Ammon's horn (tissue), 1 donor: ENCODE results near the gene TNFRSF14.
A peak's percentile ranks its signal among the peaks of the same experiment; 100 is the strongest.

Experiments
- DNase-seq: peaks from one replicate; pipeline ENCODE4 v3.0.0-alpha.2; 2016; ENCODE audit warnings: low spot score

The TNFRSF14 gene

DNA sequence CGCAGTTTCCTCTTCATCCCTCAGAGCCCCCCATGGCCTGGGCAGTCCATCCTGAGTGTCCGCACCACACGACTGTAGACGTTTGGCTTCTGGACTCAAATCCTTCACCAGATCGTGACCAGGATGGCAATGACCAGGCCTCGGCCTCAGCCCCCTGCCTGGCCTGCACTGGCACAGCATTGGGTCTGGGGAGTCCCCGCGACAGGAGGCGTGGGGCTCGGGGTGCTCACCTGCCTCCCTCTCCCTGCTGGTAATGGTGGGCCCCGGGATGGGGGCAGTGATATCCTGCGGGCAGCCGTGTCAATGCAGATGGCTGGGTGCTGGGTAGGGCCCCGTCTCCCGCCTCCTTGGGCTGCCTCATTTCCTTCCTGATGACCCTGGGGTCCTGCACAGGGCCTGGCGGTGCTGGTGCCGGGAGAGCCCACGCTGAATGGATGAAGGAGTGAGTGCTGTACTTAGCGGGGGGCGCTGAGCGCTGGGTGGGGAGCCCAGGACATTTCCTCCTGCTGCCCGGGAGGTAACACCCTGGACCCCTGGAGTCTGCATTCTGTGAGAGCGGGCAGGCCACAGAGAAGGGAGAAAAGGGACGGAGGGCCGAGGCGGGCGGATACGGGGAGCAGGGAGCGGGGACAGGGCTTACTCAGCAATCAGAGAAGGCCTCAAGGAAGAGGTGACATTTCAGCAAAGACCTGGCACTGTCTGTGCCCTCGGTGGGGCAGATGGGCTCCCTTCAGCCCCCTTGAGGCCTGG lies 2.1 kb upstream of the TNFRSF14 start:
- DNase-seq, result no peak

GRCh38 chr1:2554621-2555387 lies 1.4 kb upstream of the TNFRSF14 start:
- DNase-seq, result no peak

- DNase-seq, result peak; percentile 67
Observed at GRCh38 chr1:2555634-2556276, 416 bp upstream of the TNFRSF14 start.

DNA sequence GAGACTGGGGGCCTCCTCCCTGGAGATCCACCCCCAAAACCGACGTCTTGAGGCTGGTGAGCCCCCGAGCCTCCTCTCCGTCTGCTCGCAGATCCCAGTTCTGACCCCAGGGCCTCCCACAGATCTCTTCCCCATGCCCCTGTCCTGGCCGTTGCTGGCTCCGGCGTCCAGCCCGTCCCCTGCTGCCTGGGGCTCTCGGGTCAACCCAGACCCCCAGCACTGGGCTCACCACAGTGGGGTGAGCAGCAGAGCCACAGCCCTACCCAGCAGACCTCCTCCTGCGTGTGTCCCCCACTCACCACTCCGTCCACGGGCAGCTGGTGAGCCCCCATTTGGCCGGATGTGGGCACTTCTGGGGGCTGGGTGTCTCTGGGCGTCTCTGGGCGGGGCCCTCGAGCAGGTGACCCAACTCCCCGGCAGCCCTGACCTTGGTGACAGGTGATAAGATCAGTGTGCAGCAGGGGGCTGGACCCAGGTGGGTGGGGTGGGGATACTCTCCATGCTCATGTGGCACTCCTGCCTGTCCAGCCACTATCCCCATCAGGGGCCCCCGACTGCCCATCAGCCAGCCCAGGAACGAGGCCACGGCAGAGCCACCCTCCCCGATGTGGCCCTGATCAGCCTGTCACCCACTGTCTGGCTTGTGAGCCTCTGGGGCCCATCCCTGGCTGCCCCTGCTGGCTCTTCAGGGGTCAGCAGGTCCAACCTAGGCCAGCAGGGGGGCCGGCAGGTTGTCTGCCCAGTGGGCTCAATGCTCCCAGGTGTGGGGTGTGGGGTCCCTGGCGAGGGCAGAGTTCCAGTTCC lies 709 bp downstream of the TNFRSF14 start:
- DNase-seq, result no peak

DNA sequence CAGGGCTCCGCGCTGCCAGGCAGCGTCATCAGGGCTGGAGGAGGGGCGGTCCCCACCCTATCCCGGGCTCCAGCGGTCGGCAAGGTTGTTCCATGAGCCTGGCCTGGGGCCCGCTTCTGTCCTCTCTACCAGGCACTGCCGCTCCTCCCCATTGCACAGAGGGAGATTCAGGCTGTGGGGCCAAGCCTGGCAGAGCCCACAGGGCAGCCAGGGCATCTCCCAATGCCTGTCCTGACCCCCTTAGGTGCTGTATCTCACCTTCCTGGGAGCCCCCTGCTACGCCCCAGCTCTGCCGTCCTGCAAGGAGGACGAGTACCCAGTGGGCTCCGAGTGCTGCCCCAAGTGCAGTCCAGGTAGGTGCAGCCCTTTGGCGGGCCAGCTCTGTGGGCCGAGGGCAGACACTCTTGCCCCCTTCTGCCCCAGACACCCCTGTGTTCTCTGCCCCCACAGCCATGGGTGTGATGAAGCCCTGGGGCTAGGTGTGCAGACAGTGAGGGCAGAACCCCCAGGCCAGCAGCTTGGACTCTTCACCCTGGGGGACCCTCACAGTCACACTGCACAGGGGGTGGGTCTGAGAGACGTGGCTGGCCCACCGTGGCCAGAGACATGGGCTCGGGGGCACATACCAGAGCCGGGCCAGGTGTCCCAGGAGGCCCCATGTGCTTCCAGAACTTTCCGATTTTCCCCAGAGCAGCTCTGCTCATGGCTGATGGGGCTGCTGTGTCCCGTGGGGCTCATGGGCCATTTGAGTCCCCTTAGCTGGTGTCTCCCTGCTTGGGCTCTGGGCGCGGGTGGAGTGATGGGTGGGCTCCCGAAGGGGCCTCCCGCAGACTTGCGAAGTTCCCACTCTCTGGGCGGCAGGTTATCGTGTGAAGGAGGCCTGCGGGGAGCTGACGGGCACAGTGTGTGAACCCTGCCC lies 1.6 kb downstream of the TNFRSF14 start:
- no peak for DNase-seq

- DNase-seq, result no peak
Observed at GRCh38 chr1:2558420-2558819, 2.2 kb downstream of the TNFRSF14 start.

DNA sequence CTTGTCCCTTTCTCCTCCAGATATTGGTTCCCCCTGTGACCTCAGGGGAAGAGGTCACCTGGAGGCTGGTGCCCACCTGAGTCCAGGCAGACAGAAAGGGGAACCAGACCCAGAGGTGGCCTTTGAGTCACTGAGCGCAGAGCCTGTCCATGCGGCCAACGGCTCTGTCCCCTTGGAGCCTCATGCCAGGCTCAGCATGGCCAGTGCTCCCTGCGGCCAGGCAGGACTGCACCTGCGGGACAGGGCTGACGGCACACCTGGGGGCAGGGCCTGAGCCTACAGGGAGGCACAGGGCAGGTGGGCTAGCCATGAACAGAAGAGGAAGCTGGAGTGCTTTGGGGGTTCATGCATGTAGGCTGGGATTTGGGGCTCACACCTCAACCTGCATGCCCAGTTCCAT lies 2.7 kb downstream of the TNFRSF14 start:
- DNase-seq, result no peak

DNA sequence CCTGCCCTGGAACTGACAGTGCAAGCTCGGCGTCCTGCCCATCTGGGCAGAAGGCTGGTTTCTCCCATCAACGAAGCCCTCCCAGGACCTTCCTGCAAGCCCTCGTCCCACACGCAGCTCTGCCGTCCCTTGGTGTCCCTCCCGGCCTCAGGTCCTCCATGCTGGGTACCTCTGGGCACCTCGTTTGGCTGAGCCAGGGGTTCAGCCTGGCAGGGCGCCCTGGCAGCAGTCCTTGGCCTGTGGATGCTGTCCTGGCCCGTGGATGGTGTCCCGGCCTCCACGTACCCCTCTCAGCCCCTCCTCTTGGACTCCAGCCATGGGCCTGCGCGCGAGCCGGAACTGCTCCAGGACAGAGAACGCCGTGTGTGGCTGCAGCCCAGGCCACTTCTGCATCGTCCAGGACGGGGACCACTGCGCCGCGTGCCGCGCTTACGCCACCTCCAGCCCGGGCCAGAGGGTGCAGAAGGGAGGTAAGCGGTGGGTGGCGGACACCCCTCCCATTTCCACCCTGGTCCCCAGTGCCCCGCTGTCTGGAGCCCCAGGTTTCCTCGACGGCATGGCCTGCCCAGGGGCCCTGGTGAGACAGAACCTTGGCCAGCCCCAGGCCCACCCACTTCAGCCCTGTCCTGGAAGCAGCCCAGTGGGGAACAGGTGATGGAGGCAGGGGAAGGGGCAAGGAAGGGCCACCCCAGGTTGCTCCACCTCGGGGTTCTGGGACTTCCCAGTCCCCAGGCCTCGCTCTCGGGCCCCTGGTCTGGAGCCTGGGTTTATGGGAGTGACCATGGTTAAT lies 3.5 kb downstream of the TNFRSF14 start:
- DNase-seq, result no peak

GRCh38 chr1:2560299-2561073 lies 4.3 kb downstream of the TNFRSF14 start:
- no peak for DNase-seq

- DNase-seq, result no peak
Observed at GRCh38 chr1:2561446-2561845, 5.3 kb downstream of the TNFRSF14 start.

DNA sequence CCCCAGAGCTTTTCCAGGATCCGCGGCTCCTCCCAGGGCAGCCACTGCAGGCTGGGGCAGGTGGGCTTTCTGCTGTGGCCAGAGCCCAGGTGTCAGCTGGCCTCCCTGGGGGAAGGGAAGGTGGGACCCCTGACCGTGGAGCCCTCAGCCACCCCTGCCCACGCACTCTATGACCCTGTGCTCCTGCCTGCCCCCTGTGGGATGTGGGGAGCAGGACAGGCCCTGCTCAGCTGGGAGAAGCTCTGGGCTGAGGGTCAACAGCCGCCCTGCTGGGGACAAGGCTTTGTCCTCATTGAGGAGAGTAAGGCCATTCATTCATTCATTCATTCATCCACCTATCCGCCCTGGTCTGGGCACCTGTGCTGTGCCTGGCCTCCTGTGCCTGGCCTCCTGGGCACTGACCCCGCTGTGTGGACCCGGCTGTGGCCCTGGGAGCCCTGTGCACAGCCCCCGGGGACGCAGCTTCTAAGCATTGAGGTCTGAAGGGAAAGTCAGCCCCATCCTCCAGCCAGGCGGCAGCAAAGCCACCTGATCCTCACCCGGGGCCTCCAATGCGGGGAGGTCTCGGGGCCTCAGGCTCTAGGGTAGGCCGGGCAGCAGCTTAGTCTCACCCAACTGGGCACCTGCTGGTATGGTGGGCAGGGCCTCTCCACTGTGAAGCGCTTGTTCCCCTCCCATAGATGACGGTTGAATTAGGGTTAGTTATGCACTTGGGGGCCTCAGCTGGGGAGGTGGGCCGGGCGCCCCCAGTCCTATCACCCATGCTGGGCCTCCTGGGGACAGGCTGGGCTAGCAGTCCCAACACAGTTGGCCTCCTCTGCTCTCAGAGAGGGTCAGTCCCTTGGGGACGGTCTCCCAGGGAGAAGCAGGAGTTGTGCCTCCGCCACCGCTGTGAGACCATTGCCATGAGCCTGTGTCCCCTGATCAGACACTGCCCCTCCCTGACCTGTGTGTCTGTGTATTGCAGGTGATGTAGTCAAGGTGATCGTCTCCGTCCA lies 6.0 kb downstream of the TNFRSF14 start:
- DNase-seq, result no peak

DNA sequence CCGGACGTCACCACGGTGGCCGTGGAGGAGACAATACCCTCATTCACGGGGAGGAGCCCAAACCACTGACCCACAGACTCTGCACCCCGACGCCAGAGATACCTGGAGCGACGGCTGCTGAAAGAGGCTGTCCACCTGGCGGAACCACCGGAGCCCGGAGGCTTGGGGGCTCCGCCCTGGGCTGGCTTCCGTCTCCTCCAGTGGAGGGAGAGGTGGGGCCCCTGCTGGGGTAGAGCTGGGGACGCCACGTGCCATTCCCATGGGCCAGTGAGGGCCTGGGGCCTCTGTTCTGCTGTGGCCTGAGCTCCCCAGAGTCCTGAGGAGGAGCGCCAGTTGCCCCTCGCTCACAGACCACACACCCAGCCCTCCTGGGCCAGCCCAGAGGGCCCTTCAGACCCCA lies 7.0 kb downstream of the TNFRSF14 start:
- DNase-seq, result no peak

DNA sequence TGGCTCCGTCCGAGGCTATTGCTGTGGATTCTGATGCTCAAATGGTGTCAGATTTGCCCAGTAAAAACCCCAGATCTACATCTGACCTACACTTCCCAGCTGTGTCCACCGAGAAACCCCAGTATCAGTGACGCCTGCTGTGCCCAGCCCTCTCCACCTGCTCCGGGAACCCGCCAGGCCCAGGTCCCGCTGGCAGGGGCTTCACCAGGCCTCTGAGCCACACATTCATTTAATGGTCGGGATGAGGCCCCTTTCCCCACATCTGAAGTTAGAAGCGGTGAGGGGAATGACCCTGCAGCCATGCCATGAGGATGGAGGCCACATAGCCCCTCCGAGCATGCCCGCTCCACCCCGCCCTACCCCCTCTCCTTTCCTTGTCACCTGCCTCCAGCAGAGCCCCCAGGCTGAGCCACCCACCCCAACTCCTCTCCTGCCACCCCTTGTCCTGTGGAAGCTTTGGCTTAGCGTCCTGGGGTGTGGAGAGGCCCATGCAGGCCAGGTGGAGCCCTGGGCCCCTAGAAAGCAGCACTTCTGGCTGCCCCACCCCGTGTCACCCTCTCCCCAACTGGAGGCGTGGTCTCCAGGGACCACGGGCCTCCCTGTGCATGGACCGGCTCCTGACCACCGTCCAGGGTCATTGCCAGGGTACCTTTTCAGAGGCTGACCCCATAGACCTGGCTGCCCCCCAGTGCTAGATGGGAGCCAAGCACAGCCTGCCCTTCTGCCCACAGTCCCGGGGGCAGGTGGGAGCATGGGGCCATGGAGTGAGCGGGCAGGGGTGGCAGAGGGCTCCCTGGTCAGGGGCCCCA lies 8.0 kb downstream of the TNFRSF14 start:
- no peak for DNase-seq

GRCh38 chr1:2564815-2565374 lies 8.7 kb downstream of the TNFRSF14 start:
- DNase-seq, result no peak

GRCh38 chr1:2566101-2567045 lies 10.2 kb downstream of the TNFRSF14 start:
- no peak for DNase-seq
